KMS-11 (cell line): ENCODE data around the gene MVD.

Experiments
- H2AFZ ChIP-seq: fragments of 200-600 bp; sonication (generic); 2 replicates; pipeline ENCODE4 v1.6.1; 2016; ENCODE audit warnings: antibody characterized with exemption, mixed run types, low read depth
- H3K27ac ChIP-seq: fragments of 200-600 bp; sonication (generic); 2 replicates; pipeline ENCODE4 v1.6.1; 2016; ENCODE audit warnings: mild to moderate bottlenecking, mixed run types
- H3K27me3 ChIP-seq: fragments of 200-600 bp; sonication (generic); 2 replicates; pipeline ENCODE4 v1.6.1; 2017; ENCODE audit warnings: mild to moderate bottlenecking, low read depth, mixed run types, moderate library complexity; ENCODE audit not compliant: insufficient read depth
- H3K36me3 ChIP-seq: fragments of 200-600 bp; sonication (generic); 2 replicates; pipeline ENCODE4 v1.6.1; 2017; ENCODE audit warnings: mild to moderate bottlenecking, mixed run types; ENCODE audit not compliant: insufficient read depth
- H3K4me1 ChIP-seq: fragments of 200-600 bp; sonication (generic); 2 replicates; pipeline ENCODE4 v1.6.1; 2016; ENCODE audit warnings: mild to moderate bottlenecking, low read depth, mixed run types; ENCODE audit not compliant: poor library complexity, severe bottlenecking
- H3K4me2 ChIP-seq: fragments of 200-600 bp; sonication (generic); 2 replicates; pipeline ENCODE4 v1.7.0; 2016; ENCODE audit warnings: mild to moderate bottlenecking, mixed run types
- H3K4me3 ChIP-seq: fragments of 200-600 bp; sonication (generic); IDR thresholded peaks from 2 replicates; pipeline ENCODE4 v1.6.1; 2017; ENCODE audit warnings: low read depth, low read length, mixed read lengths; ENCODE audit not compliant: insufficient read depth
- H3K79me2 ChIP-seq: fragments of 200-600 bp; sonication (generic); 2 replicates; pipeline ENCODE4 v1.6.1; 2016; ENCODE audit warnings: low read depth, mixed run types; ENCODE audit not compliant: insufficient read depth
- H3K9ac ChIP-seq: fragments of 200-600 bp; sonication (generic); 2 replicates; pipeline ENCODE4 v1.6.1; 2016; ENCODE audit warnings: mild to moderate bottlenecking, mixed run types
- H4K20me1 ChIP-seq: fragments of 200-600 bp; sonication (generic); 2 replicates; pipeline ENCODE4 v1.6.1; 2016; ENCODE audit warnings: mild to moderate bottlenecking, mixed run types; ENCODE audit not compliant: insufficient read depth
- TF ChIP-seq, protein P1 (sequence below): fragments of 200-600 bp; sonication (generic); conservative IDR thresholded peaks from 2 replicates; pipeline ENCODE4 v1.6.1; 2017; ENCODE audit warnings: low read depth, mild to moderate bottlenecking, antibody characterized with exemption, low read length, moderate library complexity, mixed read lengths

Gene MVD

GRCh38 chr16:88614818-88615580, 47.9 kb downstream of the MVD start:
- H3K9ac ChIP-seq, result no peak overlapping the region
- H3K4me3 ChIP-seq, result no peak overlapping the region

DNA sequence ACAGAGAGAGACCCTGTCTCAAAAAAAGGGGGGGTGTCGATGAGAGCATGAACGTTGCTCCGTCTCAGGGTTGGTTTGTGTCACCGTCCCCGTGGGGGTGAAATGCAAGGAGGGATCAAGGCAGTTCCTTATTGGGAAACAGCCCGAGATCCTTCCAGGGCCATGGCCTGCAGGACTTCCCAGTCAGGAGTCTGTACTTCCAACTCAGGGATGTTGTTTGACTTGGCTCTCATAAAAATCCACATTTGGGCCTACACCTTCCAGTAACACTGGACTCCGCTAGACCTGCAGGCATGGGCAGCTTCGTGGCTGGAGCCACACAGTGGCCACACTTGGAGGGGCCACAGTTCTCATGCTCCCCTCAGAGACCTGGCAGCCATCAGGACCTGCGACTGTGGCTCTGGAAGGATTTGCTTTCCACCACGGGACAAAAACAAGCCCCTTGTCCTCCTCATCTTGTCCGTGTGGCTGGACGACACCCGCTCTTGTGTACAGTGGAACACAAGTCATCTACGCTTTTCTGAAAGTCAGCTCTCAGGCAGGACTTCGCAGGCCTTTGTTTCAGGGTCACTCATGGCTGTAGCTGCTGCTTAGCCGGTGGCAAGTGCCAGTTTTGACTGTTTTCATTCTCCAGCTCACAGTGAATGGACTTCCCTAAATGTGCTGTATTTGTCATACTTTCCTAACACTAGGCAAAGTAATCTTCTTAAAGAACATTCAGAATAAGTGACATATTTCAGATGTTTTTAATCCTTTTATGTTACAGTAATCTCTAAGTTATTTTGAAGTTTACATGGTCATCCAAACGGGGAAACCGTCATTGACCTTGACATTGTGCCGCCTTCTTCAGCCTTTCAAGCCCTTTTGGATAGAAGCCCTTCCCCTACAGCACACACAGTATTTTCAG, 48.7 kb downstream of the MVD start:
- no peaks in the 10 kb centered on the region for H3K36me3 ChIP-seq

More at GRCh38 chr16:88614818-88615580, 47.9 kb downstream of the MVD start:
- no peaks in the 10 kb centered on the region for H3K36me3 ChIP-seq
- TF ChIP-seq, protein P1, sequence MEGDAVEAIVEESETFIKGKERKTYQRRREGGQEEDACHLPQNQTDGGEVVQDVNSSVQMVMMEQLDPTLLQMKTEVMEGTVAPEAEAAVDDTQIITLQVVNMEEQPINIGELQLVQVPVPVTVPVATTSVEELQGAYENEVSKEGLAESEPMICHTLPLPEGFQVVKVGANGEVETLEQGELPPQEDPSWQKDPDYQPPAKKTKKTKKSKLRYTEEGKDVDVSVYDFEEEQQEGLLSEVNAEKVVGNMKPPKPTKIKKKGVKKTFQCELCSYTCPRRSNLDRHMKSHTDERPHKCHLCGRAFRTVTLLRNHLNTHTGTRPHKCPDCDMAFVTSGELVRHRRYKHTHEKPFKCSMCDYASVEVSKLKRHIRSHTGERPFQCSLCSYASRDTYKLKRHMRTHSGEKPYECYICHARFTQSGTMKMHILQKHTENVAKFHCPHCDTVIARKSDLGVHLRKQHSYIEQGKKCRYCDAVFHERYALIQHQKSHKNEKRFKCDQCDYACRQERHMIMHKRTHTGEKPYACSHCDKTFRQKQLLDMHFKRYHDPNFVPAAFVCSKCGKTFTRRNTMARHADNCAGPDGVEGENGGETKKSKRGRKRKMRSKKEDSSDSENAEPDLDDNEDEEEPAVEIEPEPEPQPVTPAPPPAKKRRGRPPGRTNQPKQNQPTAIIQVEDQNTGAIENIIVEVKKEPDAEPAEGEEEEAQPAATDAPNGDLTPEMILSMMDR, result no peak
- H3K27me3 ChIP-seq, result no peaks in the 10 kb centered on the region
- H2AFZ ChIP-seq, result no peak overlapping the region
- no peak overlapping the region for H3K4me2 ChIP-seq
- H3K27ac ChIP-seq, result no peak overlapping the region
- peaks cover 4% of the 10 kb centered on the region; the same call in 1 of the 2 replicates for H3K79me2 ChIP-seq
- 0 out of 2 replicates have a peak, but pooled peaks cover 4% of the 10 kb centered on the region for H4K20me1 ChIP-seq
- H3K4me1 ChIP-seq, result peaks cover 12% of the 10 kb centered on the region

DNA sequence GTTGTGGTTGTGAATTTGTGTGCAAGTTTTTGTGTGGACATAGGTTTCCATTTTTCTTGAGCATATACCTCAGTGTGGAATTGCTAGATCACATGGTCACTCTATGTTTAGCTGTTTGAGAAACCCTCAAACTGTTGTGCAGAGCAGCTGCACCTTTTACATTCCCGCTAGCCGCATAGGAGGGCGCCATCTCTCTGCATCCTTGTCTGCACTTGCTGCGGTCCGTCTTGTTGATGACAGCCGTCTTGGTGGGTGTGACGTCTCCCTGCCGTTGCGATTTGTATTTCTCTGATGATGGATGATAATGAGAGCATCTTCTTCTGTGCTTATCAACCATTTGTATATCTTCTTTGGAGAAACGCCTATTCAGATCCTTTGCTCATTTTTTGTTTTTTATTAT, 49.6 kb downstream of the MVD start:
- TF ChIP-seq, protein P1, result no peak
- H3K4me2 ChIP-seq, result no peak overlapping the region
- H3K27ac ChIP-seq, result no peak overlapping the region
- no peak overlapping the region for H2AFZ ChIP-seq
- peaks cover 4% of the 10 kb centered on the region; the same call in 1 of the 2 replicates for H3K79me2 ChIP-seq
- H3K36me3 ChIP-seq, result no peaks in the 10 kb centered on the region
- H3K4me1 ChIP-seq, result no peaks in the 10 kb centered on the region
- H3K27me3 ChIP-seq, result no peaks in the 10 kb centered on the region
- H3K9ac ChIP-seq, result no peak overlapping the region
- 0 out of 2 replicates have a peak, but pooled peaks cover 4% of the 10 kb centered on the region for H4K20me1 ChIP-seq
- H3K4me3 ChIP-seq, result no peak overlapping the region

More for the DNA sequence above, 48.7 kb downstream of the MVD start:
- Histone ChIP-seq H3K79me2 (peaks cover 4% of the 10 kb centered on the region; the same call in 1 of the 2 replicates), H3K4me2 (no peak overlapping the region), H3K27ac (no peak overlapping the region), H3K4me3 (no peak overlapping the region), H2AFZ (no peak overlapping the region), H3K9ac (no peak overlapping the region), H3K27me3 (no peaks in the 10 kb centered on the region), H3K4me1 (peaks cover 3% of the 10 kb centered on the region), H4K20me1 (0 out of 2 replicates have a peak, but pooled peaks cover 4% of the 10 kb centered on the region)
- TF ChIP-seq, protein P1, result no peak

- H3K4me2 ChIP-seq, result no peak overlapping the region
- H3K4me1 ChIP-seq, result no peaks in the 10 kb centered on the region
- no peak overlapping the region for H2AFZ ChIP-seq
- no peaks in the 10 kb centered on the region for H3K36me3 ChIP-seq
- no peak overlapping the region for H3K27ac ChIP-seq
- no peak overlapping the region for H3K4me3 ChIP-seq
- H3K9ac ChIP-seq, result no peak overlapping the region
- H4K20me1 ChIP-seq, result 0 out of 2 replicates have a peak, but pooled peaks cover 4% of the 10 kb centered on the region
- TF ChIP-seq, protein P1, result no peak
- H3K27me3 ChIP-seq, result no peaks in the 10 kb centered on the region
- H3K79me2 ChIP-seq, result no peaks in the 10 kb centered on the region
Measured at GRCh38 chr16:88610909-88611812, 51.7 kb downstream of the MVD start.
